ENCODE results near the gene KSR1.
"Not testable (repeated sequence)": the region's sequence is repeated elsewhere in the genome, so short reads cannot be mapped to it uniquely, and the experiment has no call there.

KSR1 gene

GRCh38 chr17:27494192-27495091 lies 38.2 kb downstream of the KSR1 start:
- DNase-seq (ENCODE audit: low read depth), result no peak

GRCh38 chr17:27495460-27495859 lies 39.2 kb downstream of the KSR1 start:
- DNase-seq (ENCODE audit: low read depth), result no peak

- DNase-seq (ENCODE audit: low read depth), result no peak
Observed at GRCh38 chr17:27496005-27496404, 39.8 kb downstream of the KSR1 start.

- no peak for DNase-seq (ENCODE audit: low read depth)
Observed at GRCh38 chr17:27496437-27496943, 40.2 kb downstream of the KSR1 start.

GRCh38 chr17:27496971-27497370 lies 40.7 kb downstream of the KSR1 start:
- no peak for DNase-seq (ENCODE audit: low read depth)

- no peak for DNase-seq (ENCODE audit: low read depth)
Observed at GRCh38 chr17:27497696-27498095, 41.4 kb downstream of the KSR1 start.

GRCh38 chr17:27498615-27499309 lies 42.5 kb downstream of the KSR1 start:
- no peak for DNase-seq (ENCODE audit: low read depth)

GRCh38 chr17:27499451-27500265 lies 43.4 kb downstream of the KSR1 start:
- no peak for DNase-seq (ENCODE audit: low read depth)

GRCh38 chr17:27501338-27501737 lies 45.1 kb downstream of the KSR1 start:
- not testable (repeated sequence) for DNase-seq (ENCODE audit: low read depth)

- DNase-seq (ENCODE audit: low read depth), result no peak
Observed at GRCh38 chr17:27502526-27503324, 46.5 kb downstream of the KSR1 start.

GRCh38 chr17:27503611-27504010 lies 47.4 kb downstream of the KSR1 start:
- DNase-seq (ENCODE audit: low read depth), result no peak

- no peak for DNase-seq (ENCODE audit: low read depth)
Observed at GRCh38 chr17:27504188-27504995, 48.1 kb downstream of the KSR1 start.

- DNase-seq (ENCODE audit: low read depth), result no peak
Observed at GRCh38 chr17:27506348-27507218, 50.3 kb downstream of the KSR1 start.

GRCh38 chr17:27511168-27511883 lies 55.1 kb downstream of the KSR1 start:
- DNase-seq (ENCODE audit: low read depth), result no peak

- DNase-seq (ENCODE audit: low read depth), result no peak
Observed at GRCh38 chr17:27512031-27512430, 55.8 kb downstream of the KSR1 start.

GRCh38 chr17:27512511-27513346 lies 56.5 kb downstream of the KSR1 start:
- no peak for DNase-seq (ENCODE audit: low read depth)

- DNase-seq (ENCODE audit: low read depth), result no peak
Observed at GRCh38 chr17:27513849-27514248, 57.6 kb downstream of the KSR1 start.

All from stimulated activated CD8-positive, alpha-beta memory T cell treated with anti-CD3 and anti-CD28 coated beads, Interleukin-7, amount 100 ng/mL, for 24 hours (primary cell).